ENCODE measurements around the gene SLC25A26. TPM values are rescaled to one million over a fixed set of nuclear protein-coding genes. Genes with fewer than 3 reads are reported as not detected.

SLC25A26 gene
- total and polyA plus RNA-seq, 2 experiments from 2014 or later: 19.8 to 25.7 TPM

- Histone ChIP-seq H4K20me1 (ENCODE audit: insufficient read depth, poor library complexity, severe bottlenecking) (no peaks in the 10 kb centered on the region), H3K4me1 (ENCODE audit: insufficient read depth) (peaks cover 6% of the 10 kb centered on the region), H3K4me3 (no peak overlapping the region), H3K27ac (no peak overlapping the region), H3K9me2 (replicated peaks; ENCODE audit: insufficient read depth) (no peaks in the 10 kb centered on the region), H3K27me3 (no peaks in the 10 kb centered on the region), H3K79me2 (no peaks in the 10 kb centered on the region), H3K9me3 (ENCODE audit: low read depth) (no peaks in the 10 kb centered on the region), H2AFZ (no peak overlapping the region), H3K4me2 (no peak overlapping the region), H3K36me3 (replicated peaks; ENCODE audit: insufficient read depth, low read depth) (no peaks in the 10 kb centered on the region)
- WGBS (ENCODE audit: low lambda C conversion rate, missing lambda C conversion rate): 71% methylated on average over 2 of the region's 2 CpGs
- peak; percentile 55 for DNase-seq (ENCODE audit: low spot score)
- no peak for TF ChIP-seq EZH2phosphoT487 (IDR thresholded peaks at IDR 0.05; ENCODE audit: low read depth, severe bottlenecking, unreplicated experiment)
- TF ChIP-seq EZH2 (IDR thresholded peaks at IDR 0.05; ENCODE audit: borderline replicate concordance): no peak
- no peak for TF ChIP-seq CTCF (IDR thresholded peaks at IDR 0.05; ENCODE audit: poor library complexity)
These were observed 155.8 kb downstream of the SLC25A26 start for GRCh38 chr3:66376568-66376967.

- Histone ChIP-seq H3K4me1 (ENCODE audit: insufficient read depth) (peaks cover 6% of the 10 kb centered on the region), H3K9me3 (ENCODE audit: low read depth) (no peaks in the 10 kb centered on the region), H3K79me2 (no peaks in the 10 kb centered on the region), H2AFZ (no peak overlapping the region), H4K20me1 (ENCODE audit: insufficient read depth, poor library complexity, severe bottlenecking) (no peaks in the 10 kb centered on the region), H3K27me3 (no peaks in the 10 kb centered on the region), H3K36me3 (replicated peaks; ENCODE audit: insufficient read depth, low read depth) (no peaks in the 10 kb centered on the region), H3K4me3 (no peak overlapping the region), H3K9me2 (replicated peaks; ENCODE audit: insufficient read depth) (no peaks in the 10 kb centered on the region), H3K4me2 (no peak overlapping the region), H3K27ac (no peak overlapping the region)
- no peak for TF ChIP-seq EZH2 (IDR thresholded peaks at IDR 0.05; ENCODE audit: borderline replicate concordance)
- no peak for TF ChIP-seq CTCF (IDR thresholded peaks at IDR 0.05; ENCODE audit: poor library complexity)
- no peak for TF ChIP-seq EZH2phosphoT487 (IDR thresholded peaks at IDR 0.05; ENCODE audit: low read depth, severe bottlenecking, unreplicated experiment)
- 81% methylated on average over 5 of the region's 5 CpGs for WGBS (ENCODE audit: low lambda C conversion rate, missing lambda C conversion rate)
- DNase-seq (ENCODE audit: low spot score): no peak
These were observed 157.0 kb downstream of the SLC25A26 start for GRCh38 chr3:66377800-66378199.

GRCh38 chr3:66378256-66378655 is 157.5 kb downstream of the SLC25A26 start:
- TF ChIP-seq CTCF (IDR thresholded peaks at IDR 0.05; ENCODE audit: poor library complexity) (peak; percentile 39), EZH2 (IDR thresholded peaks at IDR 0.05; ENCODE audit: borderline replicate concordance) (no peak), EZH2phosphoT487 (IDR thresholded peaks at IDR 0.05; ENCODE audit: low read depth, severe bottlenecking, unreplicated experiment) (no peak)
- peaks cover 6% of the 10 kb centered on the region for H3K4me1 ChIP-seq (ENCODE audit: insufficient read depth)
- H2AFZ ChIP-seq: no peak overlapping the region
- 56% methylated on average over 5 of the region's 5 CpGs for WGBS (ENCODE audit: low lambda C conversion rate, missing lambda C conversion rate)
- no peaks in the 10 kb centered on the region for H3K79me2 ChIP-seq
- no peaks in the 10 kb centered on the region for H3K36me3 ChIP-seq (replicated peaks; ENCODE audit: insufficient read depth, low read depth)
- no peak overlapping the region for H3K27ac ChIP-seq
- no peak overlapping the region for H3K4me3 ChIP-seq
- H3K9me2 ChIP-seq (replicated peaks; ENCODE audit: insufficient read depth): no peaks in the 10 kb centered on the region
- DNase-seq (ENCODE audit: low spot score): no peak
- no peak overlapping the region for H3K4me2 ChIP-seq
- no peaks in the 10 kb centered on the region for H3K9me3 ChIP-seq (ENCODE audit: low read depth)
- H4K20me1 ChIP-seq (ENCODE audit: insufficient read depth, poor library complexity, severe bottlenecking): no peaks in the 10 kb centered on the region
- no peaks in the 10 kb centered on the region for H3K27me3 ChIP-seq

DNA sequence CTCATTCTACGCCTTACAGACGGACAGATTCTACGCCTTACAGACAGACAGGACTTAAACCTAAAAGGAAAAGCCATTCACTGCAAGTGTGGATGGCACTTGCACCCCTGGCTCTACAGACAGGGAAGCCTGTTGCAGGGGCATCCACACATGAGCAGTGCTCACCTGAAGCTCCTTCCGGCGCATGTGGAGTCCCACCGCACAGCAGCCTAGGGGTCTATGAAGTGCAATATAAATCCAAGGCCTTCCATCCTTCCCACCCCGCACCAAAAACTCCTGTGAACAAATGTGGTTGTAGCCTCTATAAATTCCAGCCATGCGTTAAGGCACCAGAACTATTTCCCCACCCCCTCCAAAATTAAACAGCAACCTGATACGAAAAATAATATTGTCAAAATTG is 158.8 kb downstream of the SLC25A26 start:
- H3K36me3 ChIP-seq (replicated peaks; ENCODE audit: insufficient read depth, low read depth): no peaks in the 10 kb centered on the region
- H2AFZ ChIP-seq: no peak overlapping the region
- H4K20me1 ChIP-seq (ENCODE audit: insufficient read depth, poor library complexity, severe bottlenecking): no peaks in the 10 kb centered on the region
- H3K4me3 ChIP-seq: no peak overlapping the region
- no peaks in the 10 kb centered on the region for H3K9me2 ChIP-seq (replicated peaks; ENCODE audit: insufficient read depth)
- no peaks in the 10 kb centered on the region for H3K27me3 ChIP-seq
- no peak for DNase-seq (ENCODE audit: low spot score)
- no peak for TF ChIP-seq EZH2 (IDR thresholded peaks at IDR 0.05; ENCODE audit: borderline replicate concordance)
- no peak for TF ChIP-seq EZH2phosphoT487 (IDR thresholded peaks at IDR 0.05; ENCODE audit: low read depth, severe bottlenecking, unreplicated experiment)
- TF ChIP-seq CTCF (IDR thresholded peaks at IDR 0.05; ENCODE audit: poor library complexity): no peak
- no peaks in the 10 kb centered on the region for H3K9me3 ChIP-seq (ENCODE audit: low read depth)
- no peak overlapping the region for H3K4me2 ChIP-seq
- H3K79me2 ChIP-seq: no peaks in the 10 kb centered on the region
- H3K4me1 ChIP-seq (ENCODE audit: insufficient read depth): peaks cover 6% of the 10 kb centered on the region
- WGBS (ENCODE audit: low lambda C conversion rate, missing lambda C conversion rate): 96% methylated on average over 9 of the region's 9 CpGs
- H3K27ac ChIP-seq: no peak overlapping the region

All from hepatocyte (in vitro differentiated cells).